CD4-positive, alpha-beta T cell (primary cell): Measurements from ENCODE around the gene ARID4B. TPM values are rescaled to one million over a fixed set of nuclear protein-coding genes. Genes with fewer than 3 reads are reported as not detected.

Experiments
- ATAC-seq: fragments of 200-7000 bp; cut with Tn5 transposase; one replicate; pipeline ENCODE4 v1.10.0; 2022; ENCODE audit warnings: mild to moderate bottlenecking; ENCODE audit not compliant: poor library complexity
- CTCF ChIA-PET: fragments of 350-600 bp; sonication (Branson Sonifier 250); formaldehyde crosslinking; loops from one replicate; lab custom pipeline; 2021; ENCODE audit warnings: antibody characterized with exemption, inconsistent platforms; lab: Charles Lee
- POLR2A ChIA-PET: fragments of 350-600 bp; sonication (Branson Sonifier 250); formaldehyde crosslinking; loops from one replicate; lab custom pipeline; 2021; ENCODE audit warnings: antibody characterized with exemption, inconsistent platforms; lab: Charles Lee
- DNase-seq, 14 experiments: peaks; one replicate each; pipeline ENCODE4 v3.0.0-alpha.2; 2013 to 2020; ENCODE audit warnings: mixed read lengths in 2 of 14
- H3K27ac ChIP-seq, 2 donors: one replicate each; pipeline versions ENCODE4 v1.5.1 to v1.7.0; 2013; ENCODE audit warnings: low read length in 2 of 2, low read depth in 1 of 2, mild to moderate bottlenecking in 1 of 2
- H3K27me3 ChIP-seq, 2 experiments: 1 replicate in 1 of 2; 2 replicates in 1 of 2; pipeline versions ENCODE4 v1.6.1 to v1.7.0; 2013; ENCODE audit warnings: low read length in 2 of 2, control low read depth in 1 of 2, mild to moderate bottlenecking in 1 of 2, moderate library complexity in 1 of 2; ENCODE audit not compliant: insufficient read depth in 2 of 2, control insufficient read depth in 1 of 2
- H3K36me3 ChIP-seq: one replicate; pipeline ENCODE4 v1.6.1; 2013; ENCODE audit warnings: low read length, control low read depth; ENCODE audit not compliant: insufficient read depth
- H3K4me1 ChIP-seq: one replicate; pipeline ENCODE4 v1.6.1; 2013; ENCODE audit warnings: low read length, control low read depth; ENCODE audit not compliant: insufficient read depth
- H3K4me3 ChIP-seq: one replicate; pipeline ENCODE4 v1.5.1; 2013; ENCODE audit warnings: mild to moderate bottlenecking, low read length, moderate library complexity
- H3K9me3 ChIP-seq, 2 experiments: 1 replicate in 1 of 2; 2 replicates in 1 of 2; pipeline versions ENCODE4 v1.6.1 to v1.7.0; 2013; ENCODE audit warnings: low read length in 2 of 2, mild to moderate bottlenecking in 2 of 2, control low read depth in 1 of 2, moderate library complexity in 1 of 2; ENCODE audit not compliant: control insufficient read depth in 1 of 2, insufficient read depth in 1 of 2
- H3K27ac Mint-ChIP-seq: one replicate; pipeline ENCODE4 v1.8.0; 2020; ENCODE audit warnings: mixed read lengths
- H3K27me3 Mint-ChIP-seq: one replicate; pipeline ENCODE4 v1.8.0; 2021; ENCODE audit warnings: mixed read lengths
- H3K36me3 Mint-ChIP-seq: one replicate; pipeline ENCODE4 v1.8.0; 2021; ENCODE audit warnings: low read depth, mixed read lengths
- H3K4me1 Mint-ChIP-seq: one replicate; pipeline ENCODE4 v1.8.0; 2021; ENCODE audit warnings: low read depth, mixed read lengths
- H3K4me3 Mint-ChIP-seq: one replicate; pipeline ENCODE4 v1.8.0; 2020; ENCODE audit warnings: mild to moderate bottlenecking, mixed read lengths
- H3K9me3 Mint-ChIP-seq: one replicate; pipeline ENCODE4 v1.8.0; 2020; ENCODE audit warnings: mixed read lengths
- intact Hi-C, 2 experiments: fragments of 100-400 bp; cut with DNase I in 1 of 2; cut with micrococcal nuclease in 1 of 2; formaldehyde crosslinking; loops; one replicate each; pipeline versions ENCODE4 v1.15.1 to v1.9.0; 2023 to 2025; cut with DNase I, micrococcal nuclease
- total RNA-seq, 174 experiments: library from RNA in 2 of 174; stranded (reverse) in 2 of 174; gene quantifications; one replicate each; pipeline ENCODE4 v1.2.3 and lab custom pipeline; 2021 to 2026
- TF ChIP-seq, protein P1 (sequence below): fragments of 200-600 bp; IDR thresholded peaks from one replicate; pipeline ENCODE4 v1.8.0; 2022; ENCODE audit warnings: antibody characterized with exemption, mild to moderate bottlenecking

The ARID4B gene
- total RNA-seq, 2 experiments from 2014 or later: 127 to 130 TPM

- H3K4me3 Mint-ChIP-seq: no peak overlapping the region
These were observed 128.5 kb downstream of the ARID4B start for GRCh38 chr1:235199441-235199840.

DNA sequence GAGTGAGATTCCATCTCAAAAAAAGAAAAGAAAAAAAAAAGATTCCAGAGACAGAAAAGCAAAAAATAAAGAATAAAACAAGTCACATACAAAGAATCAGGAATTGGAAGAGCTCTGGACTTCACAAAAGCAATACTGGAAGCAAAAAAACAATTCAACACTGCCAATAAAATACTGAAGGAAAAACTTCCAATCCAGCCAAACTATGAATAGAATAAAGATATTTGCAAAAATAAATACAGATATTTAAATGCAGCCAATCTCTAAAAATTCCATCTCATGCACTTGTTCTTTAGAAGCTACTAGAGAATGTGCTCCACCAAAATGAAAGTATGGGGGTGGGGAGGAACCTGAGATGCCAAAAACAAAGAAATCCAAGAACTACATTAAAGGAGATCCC, 137.5 kb downstream of the ARID4B start:
- POLR2A ChIA-PET: interaction anchor here (1.0 kb wide), 1 partner anchor 83 kb away, joined by 3 read pairs; no protein-coding TSS in a partner anchor
- intact Hi-C loops: no loop called here
- H3K27ac Mint-ChIP-seq: peak overlapping the region; percentile 13

More at GRCh38 chr1:235199441-235199840, 128.5 kb downstream of the ARID4B start:
- Histone ChIP-seq H3K9me3 (no peaks in the 10 kb centered on the region), H3K4me3 (no peak overlapping the region), H3K27me3 (no peaks in the 10 kb centered on the region), H3K27ac (no peak overlapping the region), H3K4me1 (no peaks in the 10 kb centered on the region), H3K36me3 (peaks cover 37% of the 10 kb centered on the region)
- Mint-ChIP-seq H3K27me3 (no peaks in the 10 kb centered on the region), H3K9me3 (no peaks in the 10 kb centered on the region), H3K27ac (no peak overlapping the region), H3K4me1 (peaks cover 7% of the 10 kb centered on the region), H3K36me3 (peaks cover 56% of the 10 kb centered on the region)
- ATAC-seq (no peak), DNase-seq (no peak)
- CTCF ChIA-PET: no interaction called here
- intact Hi-C loops: no loop called here
- POLR2A ChIA-PET: no interaction called here
- TF ChIP-seq, protein P1, sequence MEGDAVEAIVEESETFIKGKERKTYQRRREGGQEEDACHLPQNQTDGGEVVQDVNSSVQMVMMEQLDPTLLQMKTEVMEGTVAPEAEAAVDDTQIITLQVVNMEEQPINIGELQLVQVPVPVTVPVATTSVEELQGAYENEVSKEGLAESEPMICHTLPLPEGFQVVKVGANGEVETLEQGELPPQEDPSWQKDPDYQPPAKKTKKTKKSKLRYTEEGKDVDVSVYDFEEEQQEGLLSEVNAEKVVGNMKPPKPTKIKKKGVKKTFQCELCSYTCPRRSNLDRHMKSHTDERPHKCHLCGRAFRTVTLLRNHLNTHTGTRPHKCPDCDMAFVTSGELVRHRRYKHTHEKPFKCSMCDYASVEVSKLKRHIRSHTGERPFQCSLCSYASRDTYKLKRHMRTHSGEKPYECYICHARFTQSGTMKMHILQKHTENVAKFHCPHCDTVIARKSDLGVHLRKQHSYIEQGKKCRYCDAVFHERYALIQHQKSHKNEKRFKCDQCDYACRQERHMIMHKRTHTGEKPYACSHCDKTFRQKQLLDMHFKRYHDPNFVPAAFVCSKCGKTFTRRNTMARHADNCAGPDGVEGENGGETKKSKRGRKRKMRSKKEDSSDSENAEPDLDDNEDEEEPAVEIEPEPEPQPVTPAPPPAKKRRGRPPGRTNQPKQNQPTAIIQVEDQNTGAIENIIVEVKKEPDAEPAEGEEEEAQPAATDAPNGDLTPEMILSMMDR: peak; percentile 9

DNA sequence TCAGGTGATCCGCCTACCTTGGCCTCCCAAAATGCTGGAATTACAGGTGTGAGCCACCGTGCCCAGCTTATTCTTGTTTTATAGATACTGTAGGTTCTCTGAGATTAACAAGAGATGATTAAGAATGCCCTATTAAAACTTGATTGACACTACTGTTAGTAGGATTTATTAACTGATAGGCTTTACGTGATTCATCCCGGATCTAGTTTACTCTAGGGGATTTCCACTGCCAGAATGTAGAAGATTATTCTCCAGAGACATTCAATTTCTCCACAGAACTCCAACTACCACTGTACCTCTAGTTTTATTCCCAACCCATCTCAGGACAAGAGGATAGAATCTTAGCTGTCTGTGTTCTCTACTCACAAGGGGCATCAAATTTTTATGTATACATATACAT, 140.7 kb downstream of the ARID4B start:
- CTCF ChIA-PET: no interaction called here
- no peak overlapping the region for H3K27ac Mint-ChIP-seq
- intact Hi-C loops: no loop called here

More for the DNA sequence above, 137.5 kb downstream of the ARID4B start:
- Histone ChIP-seq H3K27me3 (no peaks in the 10 kb centered on the region), H3K4me1 (no peaks in the 10 kb centered on the region), H3K4me3 (no peak overlapping the region), H3K36me3 (peaks cover 68% of the 10 kb centered on the region), H3K9me3 (no peaks in the 10 kb centered on the region), H3K27ac (no peak overlapping the region)
- TF ChIP-seq, protein P1: no peak
- Mint-ChIP-seq H3K4me1 (peaks cover 11% of the 10 kb centered on the region), H3K4me3 (no peak overlapping the region), H3K27me3 (no peaks in the 10 kb centered on the region), H3K36me3 (peaks cover 80% of the 10 kb centered on the region), H3K9me3 (no peaks in the 10 kb centered on the region)
- no peak for DNase-seq
- ATAC-seq: no peak
- CTCF ChIA-PET: no interaction called here

More for the DNA sequence above, 140.7 kb downstream of the ARID4B start:
- DNase-seq (no peak), ATAC-seq (no peak)
- Histone ChIP-seq H3K9me3 (no peaks in the 10 kb centered on the region), H3K36me3 (peaks cover 58% of the 10 kb centered on the region), H3K4me1 (no peaks in the 10 kb centered on the region), H3K27ac (no peak overlapping the region), H3K4me3 (no peak overlapping the region), H3K27me3 (no peaks in the 10 kb centered on the region)
- peaks cover 75% of the 10 kb centered on the region for H3K36me3 Mint-ChIP-seq
- no peak overlapping the region for H3K4me3 Mint-ChIP-seq
- peaks cover 15% of the 10 kb centered on the region for H3K4me1 Mint-ChIP-seq
- no peaks in the 10 kb centered on the region for H3K9me3 Mint-ChIP-seq
- TF ChIP-seq, protein P1: no peak
- H3K27me3 Mint-ChIP-seq: no peaks in the 10 kb centered on the region
- POLR2A ChIA-PET: no interaction called here
